IMR-90 (cell line): ENCODE results near the gene CAPN9. TPM values are rescaled to one million over a fixed set of nuclear protein-coding genes. Genes with fewer than 3 reads are reported as not detected.

Experiments used
- ATAC-seq: fragments of 200-7000 bp; cut with Tn5 transposase; 2 replicates; pipeline ENCODE4 v1.9.1; 2020; ENCODE audit warnings: low read depth, mild to moderate bottlenecking, moderate library complexity
- BruUV-seq: library from RNA; stranded (reverse); fragments of 400-500 nt; replicated peaks from 2 replicates; lab custom pipeline; 2021; lab: Mats Ljungman, UMichigan
- CTCF ChIA-PET: fragments of 300-600 bp; formaldehyde crosslinking; extraction: SDS; loops from one replicate; lab custom pipeline; 2021; ENCODE audit warnings: antibody characterized with exemption; lab: Yijun Ruan, JAX
- POLR2A ChIA-PET: fragments of 300-600 bp; sonication (Branson Sonifier 250); formaldehyde crosslinking; loops from one replicate; lab custom pipeline; 2022; ENCODE audit warnings: antibody characterized with exemption; ENCODE audit not compliant: unreplicated experiment; lab: Charles Lee
- DNase-seq: peaks from one replicate; pipeline ENCODE4 v3.0.0; 2013
- H2AFZ ChIP-seq: replicated peaks from 2 replicates; pipeline ENCODE3; 2013; ENCODE audit warnings: low read length, mild to moderate bottlenecking; ENCODE audit not compliant: poor library complexity
- H2AK5ac ChIP-seq: 2 replicates; pipeline ENCODE4 v1.6.1; 2013; ENCODE audit warnings: low read depth, low read length, inconsistent platforms
- H2AK9ac ChIP-seq: replicated peaks from 2 replicates; pipeline ENCODE3; 2013; ENCODE audit warnings: mild to moderate bottlenecking, low read depth, low read length, moderate library complexity; ENCODE audit not compliant: poor library complexity
- H2BK120ac ChIP-seq: 2 replicates; pipeline ENCODE4 v1.6.1; 2013; ENCODE audit warnings: low read depth, low read length, inconsistent platforms
- H2BK15ac ChIP-seq: 3 replicates; pipeline ENCODE4 v1.6.1; 2013; ENCODE audit warnings: low read depth, low read length, inconsistent platforms
- H2BK20ac ChIP-seq: 2 replicates; pipeline ENCODE4 v1.6.1; 2013; ENCODE audit warnings: low read depth, mild to moderate bottlenecking, inconsistent platforms, low read length, moderate library complexity
- H2BK5ac ChIP-seq: 2 replicates; pipeline ENCODE4 v1.6.1; 2013; ENCODE audit warnings: mild to moderate bottlenecking, low read depth, low read length, inconsistent platforms; ENCODE audit not compliant: poor library complexity, severe bottlenecking
- H3K14ac ChIP-seq: replicated peaks from 2 replicates; pipeline ENCODE4 v1.6.1; 2013; ENCODE audit warnings: low read depth, low read length, inconsistent platforms
- H3K18ac ChIP-seq: 2 replicates; pipeline ENCODE4 v1.6.1; 2013; ENCODE audit warnings: low read depth, low read length, control low read depth
- H3K23ac ChIP-seq: 2 replicates; pipeline ENCODE4 v1.6.1; 2013; ENCODE audit warnings: low read depth, low read length, inconsistent platforms
- H3K27ac ChIP-seq: 2 replicates; pipeline ENCODE4 v1.5.1; 2013; ENCODE audit warnings: mild to moderate bottlenecking, control low read depth, low read length; ENCODE audit not compliant: insufficient read depth
- H3K27me3 ChIP-seq: 2 replicates; pipeline ENCODE4 v1.6.1; 2013; ENCODE audit warnings: low read length; ENCODE audit not compliant: control insufficient read depth, insufficient read depth
- H3K36me3 ChIP-seq: 2 replicates; pipeline ENCODE4 v1.6.1; 2013; ENCODE audit warnings: low read length, mixed read lengths; ENCODE audit not compliant: control insufficient read depth, insufficient read depth
- H3K4ac ChIP-seq: 2 replicates; pipeline ENCODE4 v1.6.1; 2013; ENCODE audit warnings: low read depth, low read length, inconsistent platforms
- H3K4me1 ChIP-seq: 2 replicates; pipeline ENCODE4 v1.6.1; 2013; ENCODE audit warnings: low read length, mixed read lengths; ENCODE audit not compliant: control insufficient read depth, insufficient read depth
- H3K4me2 ChIP-seq: 2 replicates; pipeline ENCODE4 v1.6.1; 2013; ENCODE audit warnings: low read depth, mild to moderate bottlenecking, control low read depth, low read length, moderate library complexity
- H3K4me3 ChIP-seq: 2 replicates; pipeline ENCODE4 v1.5.1; 2013; ENCODE audit warnings: low read depth, mild to moderate bottlenecking, control low read depth, low read length, moderate library complexity; ENCODE audit not compliant: insufficient read depth
- H3K56ac ChIP-seq: 2 replicates; pipeline ENCODE4 v1.6.1; 2013; ENCODE audit warnings: low read length, inconsistent platforms; ENCODE audit not compliant: insufficient read depth; ENCODE audit errors: extremely low read depth
- H3K79me1 ChIP-seq, 2 experiments: 2 replicates each; pipeline ENCODE4 v1.6.1; 2013; ENCODE audit warnings: low read length in 2 of 2, inconsistent platforms in 1 of 2, low read depth in 1 of 2
- H3K9ac ChIP-seq: 2 replicates; pipeline ENCODE4 v1.6.1; 2013; ENCODE audit warnings: low read depth, low read length, control low read depth
- H3K9me1 ChIP-seq: 2 replicates; pipeline ENCODE4 v1.6.1; 2013; ENCODE audit warnings: low read length, inconsistent platforms; ENCODE audit not compliant: insufficient read depth
- H3K9me3 ChIP-seq: 2 replicates; pipeline ENCODE4 v1.6.1; 2013; ENCODE audit warnings: low read length; ENCODE audit not compliant: control insufficient read depth, insufficient read depth
- H4K20me1 ChIP-seq: 2 replicates; pipeline ENCODE4 v1.6.1; 2013; ENCODE audit warnings: low read length, inconsistent platforms; ENCODE audit not compliant: insufficient read depth
- H4K5ac ChIP-seq: 2 replicates; pipeline ENCODE4 v1.6.1; 2013; ENCODE audit warnings: mild to moderate bottlenecking, low read depth, low read length, control low read depth
- H4K8ac ChIP-seq, 2 experiments: 2 replicates each; pipeline ENCODE4 v1.6.1; 2013; ENCODE audit warnings: low read depth in 2 of 2, low read length in 2 of 2, control low read depth in 1 of 2, inconsistent platforms in 1 of 2
- H4K91ac ChIP-seq: 2 replicates; pipeline ENCODE4 v1.6.1; 2013; ENCODE audit warnings: low read depth, low read length, inconsistent platforms; ENCODE audit not compliant: insufficient read depth
- ELK1 ChIP-seq: fragments of 150-350 bp; IDR thresholded peaks from 2 replicates; pipeline ENCODE4 v1.6.1; 2016; ENCODE audit warnings: low read depth, mild to moderate bottlenecking, low read length, moderate library complexity, borderline replicate concordance
- MAZ ChIP-seq: IDR thresholded peaks from 2 replicates; pipeline ENCODE4 v1.6.1; 2012; ENCODE audit warnings: low read depth, mild to moderate bottlenecking, low read length, improper control_type of control experiment, moderate library complexity, borderline replicate concordance
- MXI1 ChIP-seq: IDR thresholded peaks from 2 replicates; pipeline ENCODE4 v1.6.1; 2012; ENCODE audit warnings: low read depth, mild to moderate bottlenecking, low read length, moderate library complexity, borderline replicate concordance
- NFE2L2 ChIP-seq: fragments of 150-350 bp; IDR thresholded peaks from 2 replicates; pipeline ENCODE4 v1.6.1; 2016; ENCODE audit warnings: low read depth, mild to moderate bottlenecking, low read length
- POLR2A ChIP-seq: IDR thresholded peaks from 2 replicates; pipeline ENCODE4 v1.6.1; 2012; ENCODE audit warnings: mild to moderate bottlenecking, low read depth, low read length
- RCOR1 ChIP-seq: IDR thresholded peaks from 2 replicates; pipeline ENCODE4 v1.6.1; 2012; ENCODE audit warnings: mild to moderate bottlenecking, low read length, improper control_type of control experiment; ENCODE audit not compliant: insufficient replicate concordance
- SMC3 ChIP-seq: fragments of 150-350 bp; IDR thresholded peaks from 2 replicates; pipeline ENCODE4 v1.6.1; 2016; ENCODE audit warnings: low read depth, mild to moderate bottlenecking, antibody characterized with exemption, low read length, moderate library complexity
- WGBS, 2 experiments: methylation state at CpG; one replicate each; pipeline versions ENCODE4 v1.1.5 to v1.1.7; 2013; ENCODE audit warnings: missing lambda C conversion rate in 2 of 2; ENCODE audit not compliant: insufficient read length in 1 of 2; ENCODE audit errors: extremely low coverage in 2 of 2; 5-methylcytosine and 5-hydroxymethylcytosine counted together
- dilution Hi-C: fragments of 300-500 bp; cut with HindIII; formaldehyde crosslinking; loops from one replicate; pipeline ENCODE4 v1.14.3; 2018; ENCODE audit warnings: low sequenced_read_pairs; ENCODE audit not compliant: unreplicated experiment
- in situ Hi-C: fragments of 300-500 bp; cut with MboI; formaldehyde crosslinking; loops from 3 replicates; pipeline ENCODE4 v1.14.3; 2019; ENCODE audit warnings: low sequenced_read_pairs, inconsistent platforms, mixed read lengths
- intact Hi-C: fragments of 100-400 bp; cut with micrococcal nuclease; formaldehyde crosslinking; loops from 2 replicates; pipeline ENCODE4 v1.10.0; 2022
- polyA plus RNA-seq, 3 experiments: library from polyadenylated mRNA; depleted of rRNA; stranded (reverse); fragments of >200 nt; gene quantifications; 2 replicates each; pipeline ENCODE4 v1.2.3, GENCODE V29; 2012; ENCODE audit warnings: low replicate concordance in 1 of 3
- total RNA-seq: library from RNA; depleted of rRNA; stranded (reverse); fragments of >200 nt; gene quantifications from 2 replicates; pipeline ENCODE4 v1.2.3, GENCODE V29; 2012

The CAPN9 gene
- total and polyA plus RNA-seq, 2 of the 4 experiments (the other 2 are of a cell fraction): not detected

- Histone ChIP-seq H3K9me3 (no peaks in the 10 kb centered on the region), H2AK9ac (no peak overlapping the region), H3K56ac (no peak overlapping the region), H3K4ac (no peak overlapping the region), H2AFZ (no peak overlapping the region), H3K9me1 (no peaks in the 10 kb centered on the region), H3K14ac (no peak overlapping the region), H3K27ac (no peak overlapping the region), H3K4me2 (no peak overlapping the region), H2BK20ac (no peak overlapping the region), H2BK15ac (no peak overlapping the region), H3K23ac (no peak overlapping the region), H4K8ac (no peak overlapping the region), H3K36me3 (no peaks in the 10 kb centered on the region), H2BK120ac (no peak overlapping the region), H3K4me3 (no peak overlapping the region), H2BK5ac (no peak overlapping the region), H2AK5ac (no peak overlapping the region), H4K91ac (no peak overlapping the region), H3K27me3 (peaks cover 3% of the 10 kb centered on the region), H3K9ac (no peak overlapping the region), H3K18ac (no peak overlapping the region), H3K79me1 (no peaks in the 10 kb centered on the region), H4K20me1 (no peaks in the 10 kb centered on the region), H4K5ac (no peak overlapping the region), H3K4me1 (no peaks in the 10 kb centered on the region)
- in situ Hi-C loops: no loop called here
- dilution Hi-C loops: no loop called here
- CTCF ChIA-PET: no interaction called here
- BruUV-seq: no TSS peak
- ATAC-seq (no peak), DNase-seq (no peak)
- WGBS, 2 experiments: 29% methylated on average over 2 of the region's 2 CpGs; no CpG with 5 or more reads in 1 of the 2 experiments
- POLR2A ChIA-PET: no interaction called here
- intact Hi-C loops: no loop called here
- TF ChIP-seq NFE2L2 (no peak), ELK1 (no peak), POLR2A (no peak), RCOR1 (no peak), SMC3 (no peak), MXI1 (no peak), MAZ (no peak)
Observed at GRCh38 chr1:230735447-230735846, 11.7 kb upstream of the CAPN9 start.
